NCI-H345 (cell line): ENCODE data around the gene ARPC1A.
"Not testable (repeated sequence)": the region's sequence is repeated elsewhere in the genome, so short reads cannot be mapped to it uniquely, and the experiment has no call there.

Experiments used
- DNase-seq: peaks from one replicate; lab custom pipeline; 2025; lab: John Stamatoyannopoulos, UW

ARPC1A gene

DNA sequence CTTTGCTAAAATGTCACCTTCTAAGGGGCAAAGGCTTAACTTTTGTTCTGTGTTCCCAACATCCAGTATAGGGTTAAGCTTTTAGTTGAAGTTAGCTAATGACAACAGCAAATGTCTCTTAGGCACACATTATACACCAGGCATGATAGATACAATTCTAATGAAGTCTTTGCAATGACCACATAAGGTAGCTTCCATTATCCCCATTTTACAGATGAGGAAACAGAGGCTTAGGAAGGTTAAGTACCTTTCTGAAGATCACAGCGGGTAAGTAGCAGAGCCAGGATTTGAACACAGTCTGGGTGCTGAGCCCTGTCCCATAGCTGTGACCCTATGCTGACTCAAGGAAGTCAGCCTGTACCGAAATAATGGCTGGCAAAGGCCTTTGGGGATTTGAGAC, 84.9 kb downstream of the ARPC1A start:
- no peak for DNase-seq

DNA sequence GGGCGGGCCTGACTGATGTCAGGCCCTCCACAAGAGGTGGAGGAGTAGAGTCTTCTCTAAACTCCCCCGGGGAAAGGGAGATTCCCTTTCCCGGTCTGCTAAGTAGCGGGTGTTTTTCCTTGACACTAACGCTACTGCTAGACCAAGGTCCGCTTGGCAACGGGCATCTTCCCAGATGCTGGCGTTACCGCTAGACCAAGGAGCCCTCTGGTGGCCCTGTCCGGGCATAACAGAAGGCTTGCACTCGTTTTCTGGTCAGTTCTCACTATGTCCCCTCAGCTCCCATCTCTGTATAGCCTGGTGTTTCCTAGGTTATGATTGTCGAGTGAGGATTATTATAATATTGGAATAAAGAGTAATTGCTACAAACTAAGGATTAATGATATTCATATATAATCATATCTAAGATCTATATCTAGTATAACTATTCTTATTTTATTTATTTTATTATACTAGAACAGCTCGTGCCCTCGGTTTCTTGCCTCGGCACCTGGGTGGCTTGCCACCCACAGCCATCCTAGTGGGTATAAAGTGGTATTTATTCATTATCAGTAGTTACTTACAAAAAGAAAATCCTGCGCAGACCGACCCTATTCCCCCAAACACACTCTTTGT, 89.9 kb downstream of the ARPC1A start:
- DNase-seq = not testable (repeated sequence)
